HK-2 (cell line): ENCODE results near the gene LRRFIP1.
A peak's percentile ranks its signal among the peaks of the same experiment; 100 is the strongest.

Experiments used
- DNase-seq: peaks from one replicate; pipeline ENCODE4 v3.0.0-alpha.2; 2018; ENCODE audit not compliant: unreplicated experiment

Gene LRRFIP1

DNA sequence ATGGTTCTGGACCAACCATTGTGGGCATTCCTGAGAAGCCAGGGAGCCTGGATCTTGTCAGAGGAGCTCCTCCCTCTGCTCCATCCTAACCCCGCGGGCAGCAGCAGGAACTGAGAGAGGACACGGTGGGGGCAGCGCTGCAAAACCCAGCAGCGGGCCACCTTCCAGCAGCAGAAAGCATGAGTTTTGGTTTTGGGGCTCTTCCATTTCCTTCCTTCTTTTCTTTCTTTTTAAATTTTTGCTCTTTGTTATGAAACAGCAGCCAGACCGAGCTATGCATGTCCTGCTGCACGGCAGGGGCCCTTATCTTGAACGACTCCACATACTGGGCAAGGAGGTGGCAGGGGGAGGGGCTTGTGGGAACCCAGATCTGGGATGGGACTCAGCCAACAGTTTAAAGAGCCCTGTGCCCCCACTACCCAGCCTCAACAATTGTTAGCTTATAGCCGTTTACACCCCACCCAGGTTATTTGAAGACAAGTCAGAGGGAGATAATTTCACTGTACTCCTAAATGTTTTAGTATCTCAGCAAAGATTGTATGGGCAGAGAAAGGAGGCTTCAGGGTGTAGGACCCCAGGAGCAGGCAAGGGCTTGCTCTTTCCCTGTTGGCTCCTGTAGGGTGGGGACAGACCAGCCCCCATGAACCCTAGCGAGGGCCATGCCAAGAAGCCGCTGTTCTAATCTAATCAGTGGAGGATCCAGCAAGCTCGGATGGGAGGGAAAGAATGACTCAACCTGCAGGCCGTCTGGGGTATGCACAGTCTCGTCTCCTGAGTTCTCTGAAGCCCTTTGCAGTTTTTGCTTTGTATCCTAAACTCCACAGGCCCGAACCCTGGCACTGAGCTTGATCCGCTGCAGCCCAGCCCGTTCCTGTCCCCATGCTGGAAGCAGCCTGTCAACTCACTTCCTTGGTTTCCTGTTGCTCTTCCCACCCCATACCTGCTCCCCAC is 75.3 kb downstream of the LRRFIP1 start:
- peak; percentile 46 for DNase-seq

DNA sequence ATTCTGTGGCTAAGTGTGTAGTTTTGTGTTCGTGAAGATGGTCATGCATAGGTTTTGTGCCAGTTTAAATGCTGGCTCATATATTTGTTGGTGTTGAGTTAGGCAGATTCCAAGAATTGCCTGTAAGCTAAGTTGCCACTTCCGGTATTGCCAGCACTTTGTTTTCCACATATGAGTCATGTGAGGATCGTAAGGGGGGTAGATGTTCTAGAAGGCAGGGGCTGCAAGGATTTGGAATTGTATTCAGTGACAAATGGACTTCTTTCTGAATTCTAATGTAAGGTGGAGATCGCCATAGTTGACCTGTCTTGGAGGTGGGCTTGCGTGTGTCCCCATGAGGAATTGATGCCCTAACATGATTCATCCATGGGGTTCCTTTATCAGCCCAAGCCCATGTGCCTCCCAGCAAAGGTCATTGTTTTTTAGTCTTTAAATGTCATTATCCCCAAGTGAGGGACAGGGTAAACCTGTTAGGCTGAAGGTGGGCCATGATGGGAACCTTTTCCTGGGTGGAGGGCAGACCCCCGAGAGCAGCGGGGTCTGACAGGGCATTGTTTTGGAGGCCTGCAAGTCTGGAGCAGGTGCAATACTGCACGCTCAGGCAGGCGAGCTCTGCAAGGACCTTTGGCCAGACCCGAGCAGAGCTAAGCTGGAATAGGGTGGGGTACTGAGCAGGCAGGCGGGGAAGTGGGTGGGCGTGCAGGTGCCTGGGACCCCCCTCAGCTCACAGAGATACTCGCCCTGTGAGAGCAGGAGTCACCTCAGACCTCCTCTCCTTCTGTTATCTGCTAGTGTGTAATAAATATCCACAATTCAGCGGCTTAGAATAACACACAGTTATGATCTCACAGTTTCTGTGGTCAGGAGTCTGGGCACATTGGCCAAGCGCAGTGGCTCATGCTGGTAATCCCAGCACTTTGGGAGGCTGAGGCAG is 77.4 kb downstream of the LRRFIP1 start:
- no peak for DNase-seq

DNA sequence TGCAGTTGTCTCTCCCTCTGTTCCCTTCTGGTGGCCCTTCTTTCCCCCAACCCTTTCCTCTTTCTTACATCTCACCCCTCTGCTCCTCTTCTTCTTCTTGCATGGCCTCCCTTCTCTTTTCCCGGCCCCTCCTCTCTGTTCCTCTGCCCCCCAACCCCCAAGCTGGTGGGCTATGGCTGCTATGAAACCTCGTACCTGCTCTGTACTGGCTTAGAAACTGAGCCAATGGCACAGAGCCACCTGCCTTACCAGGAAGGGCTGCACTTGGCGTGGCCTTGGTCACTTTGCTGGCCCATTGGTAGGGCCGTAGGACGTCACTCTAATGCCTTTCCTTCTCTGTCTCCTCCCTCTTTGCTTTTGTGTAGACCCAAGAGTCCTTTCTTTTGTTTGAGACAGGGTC is 78.9 kb downstream of the LRRFIP1 start:
- DNase-seq = no peak

DNA sequence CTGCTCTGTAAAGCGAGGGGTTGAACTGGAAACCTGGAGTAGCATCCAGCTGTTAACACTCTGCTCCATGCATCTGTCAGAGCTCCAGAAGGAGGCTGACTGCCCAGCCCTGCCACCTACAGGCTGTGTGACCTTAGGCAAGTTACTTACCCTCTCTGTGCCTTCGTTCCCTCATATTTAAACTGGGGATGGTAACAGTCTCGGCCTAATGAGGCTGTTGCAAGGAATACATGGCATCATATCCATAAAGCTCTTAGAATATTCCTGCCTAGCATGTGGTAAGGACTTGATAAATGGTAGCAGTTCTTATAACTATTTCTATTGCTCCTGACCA is 80.6 kb downstream of the LRRFIP1 start:
- DNase-seq = no peak

DNA sequence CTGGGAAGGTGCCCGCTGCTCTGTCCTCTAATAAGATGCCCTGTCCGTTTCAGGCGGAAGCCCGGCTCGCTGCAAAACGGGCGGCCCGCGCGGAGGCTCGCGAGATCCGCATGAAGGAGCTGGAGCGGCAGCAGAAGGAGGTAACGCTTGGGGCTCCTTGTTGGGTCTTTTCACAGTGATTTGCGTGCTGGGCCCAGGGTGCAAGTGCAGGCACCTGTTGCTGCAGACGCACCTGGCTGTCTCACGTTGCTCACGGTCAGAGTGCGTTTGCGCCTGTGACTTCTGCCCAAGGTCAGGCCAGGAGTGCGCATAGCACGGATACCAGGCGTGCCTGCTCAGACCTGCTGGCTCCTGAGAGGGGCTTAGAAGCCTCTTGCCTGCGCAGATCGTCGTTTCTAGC is 81.1 kb downstream of the LRRFIP1 start:
- no peak for DNase-seq

DNA sequence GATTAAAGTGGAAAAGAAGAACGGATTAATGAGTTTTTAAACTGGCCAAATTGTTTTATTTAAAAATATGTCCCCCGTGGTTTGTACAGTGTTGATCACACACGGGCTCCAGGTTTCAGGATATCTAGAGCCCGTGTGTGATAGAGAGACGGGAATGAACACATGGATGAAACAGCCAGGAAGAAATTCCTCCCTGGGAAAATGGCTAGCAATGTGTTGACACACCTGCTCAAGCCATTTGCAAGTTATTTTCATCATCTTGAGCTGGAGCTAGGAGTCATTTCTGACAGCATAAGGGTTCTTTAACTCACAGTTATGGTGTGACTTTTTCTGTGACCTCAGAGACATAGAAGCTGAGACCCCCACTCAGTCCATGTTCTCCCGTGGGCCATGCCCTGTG is 81.6 kb downstream of the LRRFIP1 start:
- DNase-seq = no peak

DNA sequence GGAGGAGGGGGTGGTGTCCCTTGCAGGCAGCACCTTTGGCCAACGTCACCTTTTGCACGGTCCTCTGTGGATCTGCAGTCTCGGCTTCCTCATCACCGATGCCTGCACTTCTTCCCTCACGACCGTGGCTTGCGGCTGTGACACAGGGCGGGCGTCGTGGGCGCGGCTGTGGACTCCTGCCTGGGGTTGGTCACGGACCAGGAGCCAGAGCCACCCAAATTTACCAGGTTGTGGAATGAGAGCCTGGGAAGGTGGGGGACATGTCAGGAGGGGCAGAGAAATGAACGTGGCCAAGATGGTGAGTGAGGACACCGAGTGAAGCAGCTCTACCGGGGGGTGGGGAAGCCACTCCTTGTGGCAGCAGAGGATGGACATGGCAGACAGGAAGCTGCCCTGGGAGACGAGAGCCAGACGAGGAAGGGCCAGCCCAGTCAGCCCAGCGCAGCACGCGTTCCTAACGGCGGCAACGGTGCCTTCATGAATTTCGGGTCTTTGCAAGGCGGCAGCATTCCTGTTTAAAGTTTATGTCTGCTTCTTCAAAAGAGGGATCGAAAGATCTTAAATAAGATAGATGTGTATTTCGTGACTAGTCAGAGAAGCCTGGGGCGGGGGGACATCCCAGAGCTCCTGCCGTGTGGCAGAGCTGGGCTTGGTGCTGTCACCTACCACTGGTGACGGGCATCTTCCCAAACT is 84.2 kb downstream of the LRRFIP1 start:
- DNase-seq = no peak

DNA sequence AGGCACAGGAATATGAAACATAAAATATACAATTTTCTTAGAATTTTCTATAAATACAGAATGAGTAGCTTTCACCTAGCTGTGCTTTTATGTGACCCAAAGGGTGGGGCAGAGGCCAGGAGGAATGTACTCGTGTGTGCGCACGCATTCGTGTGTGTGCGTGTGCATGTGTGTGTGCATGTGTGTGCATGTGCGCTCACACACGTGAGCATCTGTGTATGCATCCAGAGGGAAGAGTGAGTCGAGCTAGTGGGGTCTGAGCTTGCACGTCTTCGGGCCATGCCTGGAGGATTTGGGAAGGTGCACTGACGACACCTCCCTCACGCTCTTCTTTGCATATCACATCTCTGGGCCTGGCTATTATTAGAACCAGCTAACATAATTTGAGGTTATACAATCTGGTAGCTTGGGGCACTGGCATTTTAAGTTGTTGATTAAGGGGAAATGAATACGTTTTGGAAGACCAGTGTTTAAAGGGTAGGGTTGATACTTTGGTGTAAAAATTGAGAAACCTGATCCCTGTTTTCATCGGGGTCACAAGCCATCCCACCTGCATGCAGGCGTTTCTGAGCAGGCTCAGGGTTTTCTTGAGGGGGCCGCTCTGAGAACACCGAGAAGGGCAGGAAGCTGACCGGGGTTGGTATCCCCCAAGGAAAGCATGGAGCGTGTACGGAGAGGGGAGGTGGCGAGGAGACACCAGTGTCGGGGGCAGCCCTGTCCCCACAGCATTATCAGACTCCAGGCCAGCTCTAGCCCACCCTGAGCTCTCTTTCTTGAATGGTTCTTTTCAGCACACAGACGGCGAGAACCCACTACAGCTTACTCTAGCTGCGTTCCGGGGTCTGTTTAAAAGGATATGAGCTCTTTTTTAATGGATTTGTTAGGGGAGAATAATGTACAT is 85.3 kb downstream of the LRRFIP1 start:
- no peak for DNase-seq

DNA sequence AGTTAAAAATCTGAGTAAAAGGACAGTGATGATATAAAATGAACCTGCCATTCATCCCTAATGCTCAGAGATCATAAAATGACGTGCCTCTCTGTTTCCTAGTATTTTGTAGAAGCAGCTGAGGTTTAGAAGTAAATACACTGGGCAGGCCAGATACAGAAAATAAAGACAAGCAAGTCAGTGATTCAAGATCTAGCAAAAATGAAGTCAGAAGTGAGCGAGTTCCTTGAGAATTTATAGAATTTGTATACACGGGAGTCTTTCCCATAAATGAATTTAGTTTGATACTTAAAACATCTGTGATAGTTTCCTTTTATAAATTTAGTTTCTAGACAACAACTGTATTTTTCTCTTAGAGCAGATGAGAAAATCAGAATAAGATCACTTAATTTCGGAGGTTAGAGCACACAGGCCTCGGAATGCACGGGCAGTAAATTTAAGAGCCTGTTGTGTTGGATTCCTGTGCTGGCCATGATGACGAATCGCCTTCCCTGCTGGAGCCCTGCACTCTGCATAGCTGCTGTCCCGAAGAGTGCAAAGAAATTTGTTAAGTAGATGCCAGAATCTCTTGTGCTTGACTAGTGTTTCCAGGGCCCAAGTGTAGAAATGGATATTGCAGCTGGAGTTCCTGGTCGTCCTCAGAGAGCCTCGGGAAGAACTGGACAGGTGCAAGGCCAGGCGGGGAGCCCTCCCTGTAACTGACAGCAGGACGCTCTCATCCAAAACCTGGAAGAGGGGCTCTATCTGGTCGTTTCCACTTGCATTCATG is 87.5 kb downstream of the LRRFIP1 start:
- no peak for DNase-seq

DNA sequence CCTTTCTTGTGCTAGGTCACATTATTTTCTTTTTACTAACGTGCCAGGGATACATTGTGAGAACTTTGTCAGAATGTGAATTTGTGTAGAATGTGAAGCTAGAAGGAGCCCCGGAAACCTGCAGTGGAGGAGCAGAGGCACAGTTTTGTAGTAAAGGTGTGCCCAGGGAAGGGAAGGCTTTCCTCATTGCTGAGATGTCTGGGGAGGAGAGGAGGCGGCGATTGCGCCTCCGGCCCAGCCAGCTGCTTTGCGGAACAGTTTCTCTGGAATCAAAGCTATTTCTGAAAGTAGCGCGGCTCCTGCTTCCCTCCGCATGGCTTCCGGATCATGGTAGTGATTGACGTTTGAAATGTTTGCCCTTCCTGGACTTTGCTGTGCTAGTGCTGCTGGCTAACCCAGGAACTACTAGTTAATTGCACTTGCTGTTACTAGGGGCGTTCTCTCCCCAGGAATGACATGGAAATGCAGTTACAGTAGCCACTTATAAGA is 88.1 kb downstream of the LRRFIP1 start:
- DNase-seq = no peak

DNA sequence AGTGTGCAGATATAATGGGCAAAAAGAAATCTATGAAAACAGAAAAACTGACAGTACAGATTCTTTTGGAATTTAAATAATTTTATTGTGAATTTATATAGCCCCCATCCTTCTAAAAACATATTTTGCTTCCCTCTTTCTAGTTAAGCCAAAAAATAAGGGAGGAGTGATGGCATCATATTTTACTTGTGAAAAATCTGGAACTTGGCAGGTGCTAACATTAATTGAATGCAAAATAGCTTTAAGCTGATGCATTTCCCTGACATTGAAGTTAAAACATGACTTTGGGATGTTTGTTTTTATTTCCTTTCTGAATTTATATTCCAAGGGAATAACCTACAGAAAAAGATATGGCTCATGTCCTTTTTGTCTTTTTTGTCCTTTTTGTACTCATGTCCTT is 88.6 kb downstream of the LRRFIP1 start:
- DNase-seq = no peak

DNA sequence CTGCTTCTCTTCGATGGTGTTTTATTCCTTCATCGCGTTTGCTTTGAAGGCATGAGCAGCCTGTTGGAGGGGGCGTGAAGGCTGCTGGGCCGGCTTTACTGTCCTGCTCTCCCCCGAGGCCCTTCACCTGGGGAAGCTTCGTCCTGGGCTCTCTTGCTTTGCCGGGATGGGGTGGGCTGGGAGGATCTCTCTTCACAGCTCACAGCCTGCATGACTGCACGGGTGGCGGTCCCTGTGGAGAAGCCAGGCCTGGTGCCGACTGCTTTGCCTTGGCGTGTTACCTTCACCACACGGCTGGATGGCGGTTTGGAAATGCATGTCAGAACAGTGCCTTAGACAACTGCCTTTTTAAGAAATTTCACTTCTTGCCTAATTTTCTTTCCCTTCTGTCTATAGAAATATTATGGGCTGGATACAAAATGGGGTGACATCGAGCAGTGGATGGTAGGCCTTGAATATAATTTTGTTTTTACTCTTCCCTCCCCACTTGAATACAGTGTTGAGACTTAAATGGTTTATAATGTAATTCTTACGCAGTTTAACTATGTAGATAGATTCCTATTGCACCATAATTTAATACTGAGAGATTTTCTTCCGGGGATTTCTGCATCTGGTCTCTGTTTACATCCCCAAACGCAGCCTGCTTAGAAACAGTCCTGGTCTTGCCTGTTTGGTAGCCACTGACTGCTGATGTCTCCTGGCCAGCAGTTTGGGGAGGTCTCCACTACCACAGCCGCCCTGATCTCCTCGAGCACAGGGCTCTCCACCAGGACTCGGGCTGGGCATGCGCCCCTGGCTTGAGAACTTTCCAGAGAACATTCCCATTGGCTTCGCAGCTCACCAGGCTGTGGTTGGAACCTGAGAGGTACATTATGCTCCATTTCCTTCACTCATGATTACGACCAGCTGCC is 90.2 kb downstream of the LRRFIP1 start:
- no peak for DNase-seq

DNA sequence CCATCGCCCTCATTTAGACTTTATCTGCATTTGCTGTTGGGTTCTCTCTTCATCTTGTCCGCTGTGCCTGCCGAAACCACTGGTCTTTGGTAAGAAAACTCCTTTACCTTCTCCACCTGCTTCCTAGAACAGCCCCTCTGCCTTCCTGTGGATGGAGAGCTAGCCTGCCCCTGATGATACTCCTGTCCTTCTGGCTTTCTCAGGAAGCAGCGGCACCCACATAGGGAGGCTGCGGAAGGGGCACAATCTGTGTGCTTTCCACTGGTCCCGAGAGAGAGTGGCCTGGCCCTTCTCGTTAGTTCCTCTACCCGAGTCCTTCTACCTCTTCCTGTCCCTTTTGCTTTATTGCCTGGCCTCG is 90.9 kb downstream of the LRRFIP1 start:
- no peak for DNase-seq

DNA sequence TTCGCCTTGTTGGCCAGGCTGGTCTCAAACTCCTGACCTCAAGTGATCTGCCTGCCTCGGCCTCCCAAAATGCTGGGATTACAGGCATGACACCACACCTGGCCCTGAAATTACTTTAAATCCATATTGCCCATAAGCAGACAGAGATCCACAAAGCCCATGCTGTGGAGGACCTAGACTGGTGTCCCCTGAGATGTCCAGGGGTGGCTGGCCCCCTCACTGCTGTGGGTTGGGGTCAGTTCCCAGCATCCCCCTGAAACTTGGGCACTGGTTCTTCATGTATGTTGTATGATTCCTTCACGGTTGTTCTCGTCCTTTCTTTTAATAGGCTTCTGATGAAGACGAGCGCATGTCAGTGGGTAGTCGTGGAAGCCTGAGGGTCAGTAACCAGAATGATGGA is 93.1 kb downstream of the LRRFIP1 start:
- DNase-seq = no peak

DNA sequence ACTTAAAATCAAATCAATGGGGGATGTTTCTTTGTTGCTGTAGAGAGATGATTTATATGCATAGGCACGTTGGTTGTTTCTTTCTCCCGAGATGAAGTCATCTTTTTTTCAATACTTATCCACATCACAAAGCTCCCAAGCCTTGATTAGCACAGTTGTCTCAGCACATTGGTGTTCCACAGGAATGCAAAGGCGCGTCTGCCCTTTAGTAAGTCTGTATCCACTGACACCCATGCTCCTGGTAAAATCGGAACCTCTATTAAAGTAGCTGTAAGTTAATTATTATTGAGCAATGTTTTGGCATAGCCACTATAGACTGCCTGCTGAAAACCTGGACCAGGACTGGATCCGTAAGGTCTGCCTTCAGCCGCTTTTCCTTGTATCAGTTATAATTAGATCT is 93.6 kb downstream of the LRRFIP1 start:
- DNase-seq = peak; percentile 52

DNA sequence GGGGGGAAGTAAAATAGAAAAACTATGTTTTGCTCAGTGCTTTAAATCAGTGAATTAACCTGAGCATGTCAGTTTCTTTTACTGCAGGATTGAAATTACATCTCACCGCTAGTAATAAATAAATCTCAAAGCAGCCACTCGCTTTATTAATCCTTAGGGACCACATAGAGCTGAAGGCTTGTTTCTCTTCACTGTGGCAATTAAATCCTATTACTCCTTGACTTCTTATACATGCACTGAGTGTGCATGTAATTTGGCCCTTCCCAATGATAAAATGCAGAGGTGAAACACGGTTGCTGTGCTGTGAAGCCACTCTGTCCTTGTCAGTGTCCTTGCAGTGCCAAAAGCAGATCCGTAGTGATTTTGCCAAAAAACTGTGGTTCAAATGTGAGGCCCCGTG is 94.1 kb downstream of the LRRFIP1 start:
- DNase-seq = no peak

DNA sequence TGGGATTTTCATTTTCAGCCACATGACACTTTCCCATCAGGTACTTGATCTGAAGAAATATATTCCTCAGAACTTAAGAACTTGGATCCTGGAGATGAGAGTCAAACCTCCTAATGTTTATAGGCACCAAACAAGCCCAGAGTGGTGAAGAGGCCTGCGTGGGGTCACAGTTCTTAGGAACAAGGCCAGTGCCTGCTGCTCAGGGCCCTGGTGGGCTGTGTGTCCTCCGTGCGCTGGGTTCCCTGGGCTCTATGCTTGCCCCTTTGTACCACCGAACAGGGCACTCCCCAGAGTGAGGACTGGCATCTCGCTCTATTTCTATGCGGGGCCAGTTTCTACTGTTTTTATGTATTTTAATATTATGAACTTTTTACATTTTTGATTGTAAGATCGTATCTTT is 95.2 kb downstream of the LRRFIP1 start:
- no peak for DNase-seq

DNA sequence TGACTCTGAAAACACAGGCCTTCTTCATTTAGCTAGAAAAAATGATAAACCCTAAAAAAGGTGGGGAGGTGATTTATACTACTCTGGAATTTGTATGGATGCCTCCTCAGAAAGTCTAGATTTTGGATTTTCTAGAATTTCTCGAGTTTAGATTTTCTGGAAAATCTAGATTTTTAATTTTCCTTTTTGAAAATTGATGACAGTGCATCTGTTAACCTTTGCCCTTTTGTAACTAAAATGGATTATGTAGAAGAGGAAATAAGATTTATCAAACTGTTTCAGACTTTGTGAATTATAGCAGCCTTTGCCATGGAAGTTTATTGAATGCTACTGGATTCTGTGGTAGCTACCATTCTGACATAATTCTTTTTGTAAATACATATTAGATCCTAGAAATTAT is 95.6 kb downstream of the LRRFIP1 start:
- DNase-seq = no peak

DNA sequence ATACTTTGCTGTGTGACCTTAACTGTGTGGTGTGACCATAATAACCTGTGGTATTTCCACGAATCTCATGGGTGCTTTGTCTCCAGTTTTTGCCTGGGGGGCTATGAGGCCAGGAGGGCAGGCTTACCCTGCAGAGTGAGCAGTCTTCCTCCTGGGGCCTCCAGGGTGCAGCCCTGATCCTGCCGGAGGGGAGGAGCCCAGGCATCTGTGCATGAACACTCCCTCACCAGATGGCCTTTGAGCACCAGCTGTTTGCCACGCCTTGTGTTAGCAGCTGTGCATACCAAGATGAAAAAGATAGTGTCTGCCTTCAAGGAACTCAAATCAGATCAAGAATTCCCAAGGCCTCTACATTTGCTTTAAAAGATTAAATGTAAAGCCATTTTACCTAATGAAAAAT is 96.2 kb downstream of the LRRFIP1 start:
- no peak for DNase-seq
